ENCODE measurements around the gene TRANK1. TPM values are rescaled to one million over a fixed set of nuclear protein-coding genes. Genes with fewer than 3 reads are reported as not detected.

The TRANK1 gene
- total RNA-seq, 1 donor from 2014 or later = 16.4 TPM

DNA sequence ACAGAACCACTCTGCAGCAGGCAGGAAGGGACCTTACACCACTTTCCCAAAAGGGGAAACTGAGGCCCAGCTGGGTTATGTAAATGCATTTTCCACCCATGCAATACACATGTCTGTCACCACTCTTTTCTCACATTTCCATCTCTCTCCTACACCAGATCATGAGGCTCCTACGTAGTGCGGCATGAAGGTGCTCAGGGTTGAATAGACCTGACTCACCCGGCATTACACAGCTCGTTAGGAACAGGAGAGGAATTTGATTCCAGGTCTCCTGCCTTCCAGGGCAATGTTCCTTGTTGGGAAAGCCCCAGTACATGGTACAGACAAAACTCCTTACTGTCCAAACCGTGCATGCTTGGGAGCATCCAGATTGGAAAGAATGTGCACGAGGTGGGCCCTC lies 118.6 kb downstream of the TRANK1 start:
- Mint-ChIP-seq H3K4me1 (ENCODE audit: low read depth) (no peaks in the 10 kb centered on the region), H3K9me3 (ENCODE audit: low read depth) (no peaks in the 10 kb centered on the region), H3K27me3 (no peaks in the 10 kb centered on the region), H3K4me3 (ENCODE audit: low read depth) (no peak overlapping the region), H3K27ac (no peak overlapping the region), H3K36me3 (ENCODE audit: insufficient read depth) (peaks cover 2% of the 10 kb centered on the region)
- TF ChIP-seq, protein P1, sequence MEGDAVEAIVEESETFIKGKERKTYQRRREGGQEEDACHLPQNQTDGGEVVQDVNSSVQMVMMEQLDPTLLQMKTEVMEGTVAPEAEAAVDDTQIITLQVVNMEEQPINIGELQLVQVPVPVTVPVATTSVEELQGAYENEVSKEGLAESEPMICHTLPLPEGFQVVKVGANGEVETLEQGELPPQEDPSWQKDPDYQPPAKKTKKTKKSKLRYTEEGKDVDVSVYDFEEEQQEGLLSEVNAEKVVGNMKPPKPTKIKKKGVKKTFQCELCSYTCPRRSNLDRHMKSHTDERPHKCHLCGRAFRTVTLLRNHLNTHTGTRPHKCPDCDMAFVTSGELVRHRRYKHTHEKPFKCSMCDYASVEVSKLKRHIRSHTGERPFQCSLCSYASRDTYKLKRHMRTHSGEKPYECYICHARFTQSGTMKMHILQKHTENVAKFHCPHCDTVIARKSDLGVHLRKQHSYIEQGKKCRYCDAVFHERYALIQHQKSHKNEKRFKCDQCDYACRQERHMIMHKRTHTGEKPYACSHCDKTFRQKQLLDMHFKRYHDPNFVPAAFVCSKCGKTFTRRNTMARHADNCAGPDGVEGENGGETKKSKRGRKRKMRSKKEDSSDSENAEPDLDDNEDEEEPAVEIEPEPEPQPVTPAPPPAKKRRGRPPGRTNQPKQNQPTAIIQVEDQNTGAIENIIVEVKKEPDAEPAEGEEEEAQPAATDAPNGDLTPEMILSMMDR (IDR thresholded peaks at IDR 0.05; ENCODE audit: unreplicated experiment) = no peak
- no peak for DNase-seq (ENCODE audit: low spot score, unreplicated experiment)

DNA sequence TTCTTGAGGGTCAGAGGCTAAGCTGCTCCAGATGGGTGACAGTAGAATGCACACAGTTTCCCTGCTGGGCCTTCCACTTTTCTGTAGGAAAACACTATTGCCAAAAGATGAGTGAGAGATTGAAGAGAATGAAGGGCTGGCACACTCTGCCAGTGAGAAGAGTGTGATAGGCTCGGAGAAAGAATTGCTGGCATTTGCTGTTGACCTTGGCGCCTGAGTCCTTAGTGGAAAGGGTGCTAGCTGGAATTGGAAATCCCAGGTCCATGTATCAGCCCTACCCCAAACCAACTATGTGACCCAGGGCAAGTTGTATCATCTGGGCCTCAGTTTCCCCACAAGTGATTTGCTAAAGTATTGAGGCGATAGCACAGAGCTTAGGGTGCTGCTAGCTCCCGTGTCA lies 120.4 kb downstream of the TRANK1 start:
- H3K36me3 Mint-ChIP-seq (ENCODE audit: insufficient read depth) = peaks cover 2% of the 10 kb centered on the region
- H3K4me3 Mint-ChIP-seq (ENCODE audit: low read depth) = no peak overlapping the region
- TF ChIP-seq, protein P1 (IDR thresholded peaks at IDR 0.05; ENCODE audit: unreplicated experiment) = no peak
- H3K27me3 Mint-ChIP-seq = no peaks in the 10 kb centered on the region
- DNase-seq (ENCODE audit: low spot score, unreplicated experiment) = no peak
- no peak overlapping the region for H3K27ac Mint-ChIP-seq
- no peaks in the 10 kb centered on the region for H3K4me1 Mint-ChIP-seq (ENCODE audit: low read depth)
- H3K9me3 Mint-ChIP-seq (ENCODE audit: low read depth) = no peaks in the 10 kb centered on the region

DNA sequence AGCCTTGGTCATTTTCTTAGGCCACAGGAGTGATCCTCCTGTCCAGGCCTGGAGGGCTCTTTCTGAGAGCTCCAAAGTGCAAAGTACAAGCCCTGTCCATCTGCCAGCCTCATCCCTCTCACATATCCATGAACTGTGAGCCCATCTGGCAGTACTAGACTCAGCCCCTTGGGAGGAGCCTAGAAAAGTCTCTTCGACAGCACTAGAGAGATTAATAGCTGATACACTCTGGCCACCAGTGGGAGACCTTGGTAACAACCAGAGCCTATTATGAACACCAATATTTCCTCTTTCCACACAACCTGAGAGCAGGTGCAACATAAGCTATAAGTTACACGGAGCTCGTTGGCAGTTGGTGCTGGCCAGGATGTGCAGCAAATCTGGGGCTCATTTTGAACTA lies 121.0 kb downstream of the TRANK1 start:
- Mint-ChIP-seq H3K27ac (no peak overlapping the region), H3K36me3 (ENCODE audit: insufficient read depth) (no peaks in the 10 kb centered on the region), H3K9me3 (ENCODE audit: low read depth) (no peaks in the 10 kb centered on the region), H3K4me1 (ENCODE audit: low read depth) (no peaks in the 10 kb centered on the region), H3K4me3 (ENCODE audit: low read depth) (no peak overlapping the region), H3K27me3 (no peaks in the 10 kb centered on the region)
- TF ChIP-seq, protein P1 (IDR thresholded peaks at IDR 0.05; ENCODE audit: unreplicated experiment) = no peak
- DNase-seq (ENCODE audit: low spot score, unreplicated experiment) = no peak

DNA sequence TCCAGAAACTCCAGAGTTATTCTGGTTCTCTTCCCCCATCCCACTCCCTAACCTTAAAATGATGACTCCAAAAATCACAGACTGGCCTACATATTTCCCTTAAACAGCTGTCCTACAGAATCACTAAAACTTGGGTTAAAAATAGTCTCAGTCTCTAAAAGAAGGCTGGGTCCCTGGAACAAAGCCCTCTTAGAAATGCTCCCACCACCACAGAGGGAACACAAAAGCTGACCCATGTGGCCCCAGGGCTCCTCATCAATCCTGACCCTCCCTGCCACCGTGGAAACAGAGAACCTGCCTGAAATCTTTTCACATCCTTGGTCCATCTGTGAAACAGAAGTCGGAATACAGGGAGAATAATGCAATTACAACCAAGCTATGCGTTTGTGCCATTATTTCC lies 124.8 kb downstream of the TRANK1 start:
- no peaks in the 10 kb centered on the region for H3K36me3 Mint-ChIP-seq (ENCODE audit: insufficient read depth)
- no peak overlapping the region for H3K27ac Mint-ChIP-seq
- H3K4me3 Mint-ChIP-seq (ENCODE audit: low read depth) = no peak overlapping the region

DNA sequence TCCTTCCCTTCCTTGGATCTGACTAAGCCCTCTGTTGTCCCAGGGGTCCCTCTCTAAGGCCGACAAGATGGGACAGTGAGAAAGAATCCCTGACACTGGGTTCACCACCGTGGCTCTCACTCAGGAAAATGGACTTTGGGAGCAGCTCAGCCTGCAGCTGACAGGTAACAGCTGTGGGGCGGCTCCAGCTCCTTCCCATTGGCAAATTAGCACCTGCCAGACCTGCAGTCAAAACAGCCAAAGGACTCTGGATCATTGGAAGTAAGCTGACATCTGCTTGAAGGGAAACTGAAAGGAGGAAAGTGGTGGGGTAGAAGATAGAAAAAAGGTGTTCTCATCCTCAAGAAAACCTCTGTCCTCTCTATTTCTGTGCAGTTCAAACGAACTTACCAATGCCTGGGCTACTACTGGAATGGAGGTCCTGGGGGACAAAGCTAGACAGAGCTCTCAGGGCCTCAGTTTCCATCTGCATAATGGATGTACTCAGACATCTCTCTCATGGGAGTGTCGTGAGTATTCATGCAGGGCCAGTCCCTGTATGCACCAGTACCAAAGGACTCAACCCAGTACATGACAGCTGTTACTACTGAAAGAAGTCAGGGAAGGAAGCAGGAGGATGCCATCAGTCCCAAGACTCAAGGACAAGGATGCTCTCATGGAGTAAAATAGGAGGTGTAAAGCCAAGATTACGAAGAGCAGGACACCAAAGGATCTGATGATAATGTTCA lies 126.9 kb downstream of the TRANK1 start:
- H3K27ac Mint-ChIP-seq = no peak overlapping the region
- H3K9me3 Mint-ChIP-seq (ENCODE audit: low read depth) = no peaks in the 10 kb centered on the region
- no peak overlapping the region for H3K4me3 Mint-ChIP-seq (ENCODE audit: low read depth)
- no peak for DNase-seq (ENCODE audit: low spot score, unreplicated experiment)
- H3K27me3 Mint-ChIP-seq = no peaks in the 10 kb centered on the region
- H3K4me1 Mint-ChIP-seq (ENCODE audit: low read depth) = peaks cover 2% of the 10 kb centered on the region
- TF ChIP-seq, protein P1 (IDR thresholded peaks at IDR 0.05; ENCODE audit: unreplicated experiment) = no peak
- no peaks in the 10 kb centered on the region for H3K36me3 Mint-ChIP-seq (ENCODE audit: insufficient read depth)

More for the DNA sequence above, 124.8 kb downstream of the TRANK1 start:
- DNase-seq (ENCODE audit: low spot score, unreplicated experiment) = no peak
- Mint-ChIP-seq H3K4me1 (ENCODE audit: low read depth) (no peaks in the 10 kb centered on the region), H3K9me3 (ENCODE audit: low read depth) (no peaks in the 10 kb centered on the region), H3K27me3 (no peaks in the 10 kb centered on the region)
- TF ChIP-seq, protein P1 (IDR thresholded peaks at IDR 0.05; ENCODE audit: unreplicated experiment) = no peak
